NCI-H345 (cell line): Measurements from ENCODE around the gene PLK2.

ENCODE experiments used
- DNase-seq: peaks from one replicate; lab custom pipeline; 2025; lab: John Stamatoyannopoulos, UW

Gene PLK2

GRCh38 chr5:58450018-58450417, 9.9 kb downstream of the PLK2 start:
- no peak for DNase-seq

DNA sequence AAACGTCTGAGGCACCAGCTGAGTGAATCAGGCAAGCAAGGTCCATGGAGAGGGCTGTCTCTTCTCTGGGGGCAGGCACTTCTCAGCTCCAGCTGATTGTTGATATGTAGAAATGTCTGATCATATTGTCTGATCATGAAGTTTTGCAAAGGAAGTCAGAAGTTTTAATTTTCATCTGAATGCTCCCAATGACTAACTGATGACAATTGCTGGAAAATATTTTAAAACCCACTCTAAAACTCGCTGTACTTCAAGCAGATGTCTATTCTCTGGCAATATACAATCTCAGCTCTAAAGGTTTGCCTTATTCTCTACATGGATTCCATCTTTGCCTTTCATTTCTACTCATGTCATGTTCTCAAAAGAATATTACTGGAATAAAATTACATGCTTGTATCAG, 12.7 kb downstream of the PLK2 start:
- DNase-seq, result no peak

GRCh38 chr5:58446024-58446423, 13.9 kb downstream of the PLK2 start:
- no peak for DNase-seq

- no peak for DNase-seq
These were observed 15.1 kb downstream of the PLK2 start for GRCh38 chr5:58444805-58445204.

DNA sequence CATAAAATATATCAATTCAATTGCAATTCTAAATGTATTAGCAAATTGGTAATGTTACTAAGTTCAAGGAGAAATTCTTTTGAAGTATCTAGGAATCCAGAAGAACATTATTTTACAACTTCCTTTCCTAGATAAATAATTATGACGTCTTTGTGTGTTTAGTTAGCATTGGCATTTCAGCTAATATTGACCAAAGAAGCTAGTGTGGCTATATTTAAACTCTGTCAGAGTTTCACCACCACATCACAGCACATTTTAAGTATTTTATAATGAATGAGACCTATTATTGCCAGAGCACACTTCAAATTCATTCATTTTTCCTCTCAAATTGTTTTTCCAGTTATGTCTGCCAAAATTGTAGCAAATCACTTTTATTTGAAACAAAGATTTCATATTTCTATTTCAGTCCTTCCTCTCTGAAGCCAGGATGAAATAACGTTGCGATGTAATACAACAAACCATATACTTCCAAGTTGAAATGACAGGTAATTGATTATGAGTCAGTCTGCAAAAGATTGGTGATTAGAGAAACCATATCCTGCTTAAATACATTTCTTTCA, 18.9 kb downstream of the PLK2 start:
- no peak for DNase-seq

- DNase-seq, result no peak
These were observed 20.7 kb downstream of the PLK2 start for GRCh38 chr5:58439094-58439644.

- DNase-seq, result no peak
These were observed 22.2 kb downstream of the PLK2 start for GRCh38 chr5:58437661-58438060.

DNA sequence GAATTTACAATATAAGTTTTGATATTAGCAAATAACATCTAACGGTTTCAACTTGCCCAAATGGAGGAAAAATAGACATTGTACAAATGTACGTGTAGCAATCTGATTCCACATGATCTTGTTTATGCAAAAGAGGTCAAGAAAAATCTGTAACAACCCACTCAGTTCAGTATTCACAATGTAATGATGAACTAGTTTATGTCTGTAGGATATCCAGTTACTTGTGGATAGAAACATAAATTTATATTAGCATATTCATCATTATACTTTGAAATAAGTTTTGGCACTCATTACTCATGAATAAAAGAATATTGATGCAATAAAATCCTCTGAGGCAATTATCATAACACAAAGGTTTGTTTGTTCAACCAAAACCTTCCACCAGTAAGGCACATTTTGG, 28.1 kb downstream of the PLK2 start:
- DNase-seq, result no peak

GRCh38 chr5:58412932-58413331, 47.0 kb downstream of the PLK2 start:
- DNase-seq, result no peak

GRCh38 chr5:58412081-58412480, 47.8 kb downstream of the PLK2 start:
- DNase-seq, result no peak

DNA sequence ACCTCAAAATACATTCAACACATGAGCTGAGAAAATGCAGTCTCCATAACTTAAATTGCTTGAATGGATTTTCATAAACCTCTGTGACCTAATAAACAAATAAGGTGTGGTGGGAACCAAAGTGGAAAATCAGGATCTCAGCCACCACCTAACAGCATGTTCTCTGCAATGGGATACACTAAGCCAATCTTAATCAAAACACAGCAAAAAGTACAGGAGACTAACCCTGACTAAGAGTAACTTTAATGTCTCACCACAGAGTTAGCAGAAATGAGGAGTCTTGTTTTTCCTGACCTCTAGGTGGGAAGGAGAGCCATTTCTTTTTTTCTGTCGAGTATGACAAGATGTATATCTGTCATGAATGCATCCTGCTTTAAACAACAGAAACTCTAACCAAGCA, 48.5 kb downstream of the PLK2 start:
- DNase-seq, result no peak

DNA sequence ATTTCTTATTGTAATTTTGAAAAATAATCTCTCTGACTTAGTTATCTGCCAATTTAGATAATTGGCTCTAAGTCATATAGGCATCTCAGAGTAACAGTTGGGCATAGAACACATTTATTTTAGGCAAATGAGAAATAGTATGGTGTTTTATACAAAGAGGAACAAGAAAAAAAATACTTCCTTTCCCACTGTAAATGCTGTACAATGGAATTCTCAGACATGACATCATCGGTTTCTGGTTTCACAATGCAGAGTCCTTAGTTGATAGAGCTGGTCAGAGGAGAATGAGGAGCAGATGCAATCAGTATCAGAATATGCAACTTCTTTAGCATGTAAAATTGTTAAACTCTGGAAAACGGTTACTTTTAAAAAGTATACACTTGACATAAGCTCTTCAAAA, 49.4 kb downstream of the PLK2 start:
- no peak for DNase-seq

DNA sequence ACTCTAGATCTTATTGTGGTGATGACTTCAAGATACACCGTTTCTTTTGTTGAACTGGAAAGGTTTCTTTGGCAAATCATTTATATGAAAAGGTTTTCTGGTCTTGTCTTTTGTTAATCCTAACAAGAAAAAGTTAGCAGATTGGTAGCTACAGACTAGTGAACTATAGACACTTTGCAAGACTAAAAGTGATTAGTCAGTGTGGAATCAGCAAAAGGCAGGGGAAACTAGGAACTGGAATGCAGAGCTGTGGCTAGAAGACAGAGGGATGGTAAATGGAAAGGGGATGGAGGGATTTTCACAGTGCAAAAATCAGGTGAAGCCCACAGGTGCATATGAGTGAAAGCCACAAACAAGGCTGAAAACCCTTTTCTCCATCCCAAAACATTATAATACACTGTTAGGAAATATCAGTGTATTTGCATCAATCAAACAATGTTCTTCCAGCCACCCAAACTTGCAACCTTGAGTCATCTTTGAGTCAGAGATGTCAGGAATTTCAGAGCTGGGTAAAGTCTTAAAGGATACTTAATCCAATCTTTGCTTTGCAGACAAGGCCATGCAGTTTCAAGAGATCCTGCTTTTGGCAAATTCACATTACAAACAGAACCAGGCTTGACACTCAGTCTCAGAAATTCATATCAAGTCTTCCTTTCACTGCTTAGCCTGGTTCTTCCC, 52.7 kb downstream of the PLK2 start:
- DNase-seq, result no peak

DNA sequence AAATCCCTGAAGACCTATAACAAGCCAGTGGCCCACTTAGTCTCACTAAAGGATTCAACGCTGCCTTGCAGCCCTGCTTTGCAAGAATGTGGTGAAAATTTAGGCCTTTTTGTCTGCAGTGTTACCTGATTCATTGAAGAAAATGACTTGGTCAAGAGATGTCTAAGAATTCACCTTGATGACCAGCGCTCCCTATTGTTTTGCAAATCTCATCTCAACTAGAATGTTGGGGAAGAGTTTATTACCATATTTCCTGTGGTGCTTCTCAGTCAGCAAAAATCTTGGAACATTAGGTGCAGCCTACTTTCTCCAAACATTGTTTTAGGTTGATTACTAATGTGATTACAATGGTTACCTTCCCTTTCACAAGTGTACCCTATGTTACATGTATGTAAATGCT, 53.5 kb downstream of the PLK2 start:
- no peak for DNase-seq

GRCh38 chr5:58405175-58405574, 54.7 kb downstream of the PLK2 start:
- no peak for DNase-seq

DNA sequence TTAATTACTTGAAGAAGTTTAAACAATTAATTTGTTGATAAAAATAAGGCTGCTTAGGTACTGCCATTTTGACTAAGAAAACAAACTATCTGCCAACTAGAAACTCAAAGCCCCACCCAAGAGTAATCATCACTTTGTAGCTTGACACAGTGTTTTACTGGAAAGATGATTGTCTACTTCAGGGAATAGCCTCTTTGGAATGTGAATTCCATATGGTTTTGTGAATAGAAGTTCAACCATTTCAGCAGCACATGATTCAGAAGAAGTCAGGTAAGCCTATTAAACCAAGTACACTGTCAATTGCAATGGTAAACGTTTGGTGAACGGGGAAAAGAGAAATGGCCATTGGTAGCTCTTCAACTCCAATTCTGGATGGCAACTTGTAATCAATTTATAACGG, 55.2 kb downstream of the PLK2 start:
- no peak for DNase-seq
